ENCODE data around the gene IER2. TPM values are rescaled to one million over a fixed set of nuclear protein-coding genes. Genes with fewer than 3 reads are reported as not detected.

IER2 gene
- total RNA-seq, 1 donor from 2014 or later = 13.7 TPM

DNA sequence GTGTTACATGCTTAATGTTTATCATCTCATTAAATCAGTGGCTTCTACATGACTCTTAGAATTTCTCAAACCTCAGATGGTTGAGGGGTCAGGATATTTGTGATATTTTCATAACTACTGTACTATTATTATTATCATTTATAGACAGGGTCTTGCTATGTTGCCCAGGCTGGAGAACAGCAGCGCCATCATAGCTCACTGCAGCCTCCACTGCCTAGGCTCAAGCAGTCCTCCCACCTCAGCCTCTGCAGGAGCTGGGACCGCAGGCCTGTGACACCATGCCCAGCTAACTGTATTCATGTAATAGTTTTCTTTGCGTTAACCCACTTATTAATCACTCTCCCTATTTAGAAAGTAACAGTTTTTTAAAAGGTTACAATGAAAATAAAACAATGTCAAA lies 9.5 kb downstream of the IER2 start:
- no peaks in the 10 kb centered on the region for H3K27me3 ChIP-seq
- H3K27ac ChIP-seq = no peak overlapping the region
- H3K4me2 ChIP-seq = no peak overlapping the region
- peaks cover 7% of the 10 kb centered on the region for H4K20me1 ChIP-seq (ENCODE audit: low read depth)
- H3K9me3 Mint-ChIP-seq = no peaks in the 10 kb centered on the region
- DNase-seq (ENCODE audit: low spot score) = no peak
- H3K4me1 Mint-ChIP-seq = peaks cover 43% of the 10 kb centered on the region
- H3K4me1 ChIP-seq = peaks cover 17% of the 10 kb centered on the region
- no peak overlapping the region for H3K4me3 Mint-ChIP-seq
- TF ChIP-seq EZH2 (IDR thresholded peaks at IDR 0.05) = no peak
- no peak for TF ChIP-seq EZH2phosphoT487 (IDR thresholded peaks at IDR 0.05)
- no peak for TF ChIP-seq CTCF (IDR thresholded peaks at IDR 0.05)
- no peaks in the 10 kb centered on the region for H3K9me3 ChIP-seq (ENCODE audit: low read depth)
- no peaks in the 10 kb centered on the region for H3K36me3 Mint-ChIP-seq
- H3K4me3 ChIP-seq = no peak overlapping the region
- H2AFZ ChIP-seq (replicated peaks) = no peak overlapping the region
- H3K79me2 ChIP-seq (ENCODE audit: low read depth) = peaks cover 7% of the 10 kb centered on the region
- H3K27ac Mint-ChIP-seq = no peak overlapping the region
- H3K9ac ChIP-seq = no peak overlapping the region
- H3F3A ChIP-seq (ENCODE audit: low read depth) = peaks cover 56% of the 10 kb centered on the region
- H3K36me3 ChIP-seq = no peaks in the 10 kb centered on the region
- H3K27me3 Mint-ChIP-seq (ENCODE audit: insufficient read depth, low read depth) = peaks cover 9% of the 10 kb centered on the region

DNA sequence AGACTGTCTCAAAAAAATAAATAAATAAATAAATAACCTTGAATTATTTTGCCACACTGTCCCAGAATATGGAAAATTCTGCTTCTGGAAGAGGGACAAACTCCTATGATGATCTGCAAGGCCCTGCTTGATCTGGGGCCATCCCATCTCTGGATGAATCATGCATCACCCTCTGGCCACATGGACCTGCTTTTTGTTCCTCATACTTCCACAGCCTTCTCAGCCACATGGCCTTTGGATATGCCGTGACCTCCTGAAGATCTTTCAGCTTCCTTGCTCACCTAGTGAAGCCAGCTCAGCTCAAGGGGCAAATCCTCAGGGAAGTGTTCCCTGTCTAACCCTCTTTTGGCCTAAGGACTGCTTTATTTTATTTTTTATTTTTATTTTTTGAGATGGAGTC lies 10.3 kb downstream of the IER2 start:
- no peaks in the 10 kb centered on the region for H3K9me3 Mint-ChIP-seq
- peaks cover 44% of the 10 kb centered on the region for H3K4me1 Mint-ChIP-seq
- Histone ChIP-seq H3K4me1 (peaks cover 25% of the 10 kb centered on the region), H3K27me3 (no peaks in the 10 kb centered on the region), H3K36me3 (no peaks in the 10 kb centered on the region), H3K9me3 (ENCODE audit: low read depth) (no peaks in the 10 kb centered on the region), H2AFZ (replicated peaks) (no peak overlapping the region), H3K4me2 (no peak overlapping the region), H3K4me3 (no peak overlapping the region), H3F3A (ENCODE audit: low read depth) (peaks cover 57% of the 10 kb centered on the region), H3K79me2 (ENCODE audit: low read depth) (no peaks in the 10 kb centered on the region), H3K9ac (no peak overlapping the region), H3K27ac (no peak overlapping the region), H4K20me1 (ENCODE audit: low read depth) (no peaks in the 10 kb centered on the region)
- H3K4me3 Mint-ChIP-seq = no peak overlapping the region
- TF ChIP-seq EZH2phosphoT487 (IDR thresholded peaks at IDR 0.05) (no peak), EZH2 (IDR thresholded peaks at IDR 0.05) (no peak), CTCF (IDR thresholded peaks at IDR 0.05) (no peak)
- H3K27ac Mint-ChIP-seq = no peak overlapping the region
- H3K36me3 Mint-ChIP-seq = no peaks in the 10 kb centered on the region
- peaks cover 9% of the 10 kb centered on the region for H3K27me3 Mint-ChIP-seq (ENCODE audit: insufficient read depth, low read depth)
- no peak for DNase-seq (ENCODE audit: low spot score)

GRCh38 chr19:13162724-13163608 lies 12.8 kb downstream of the IER2 start:
- Histone ChIP-seq H2AFZ (replicated peaks) (peak overlapping the region; percentile 91), H3K27me3 (no peaks in the 10 kb centered on the region), H3K4me1 (peaks cover 24% of the 10 kb centered on the region), H3K79me2 (ENCODE audit: low read depth) (no peaks in the 10 kb centered on the region), H3K36me3 (no peaks in the 10 kb centered on the region), H3K27ac (peak overlapping the region; percentile 91), H3K9ac (no peak overlapping the region), H3K4me2 (peak overlapping the region; percentile 72), H3F3A (ENCODE audit: low read depth) (peaks cover 57% of the 10 kb centered on the region), H3K4me3 (peak overlapping the region; percentile 47), H3K9me3 (ENCODE audit: low read depth) (no peaks in the 10 kb centered on the region), H4K20me1 (ENCODE audit: low read depth) (no peaks in the 10 kb centered on the region)
- H3K27me3 Mint-ChIP-seq (ENCODE audit: insufficient read depth, low read depth) = peaks cover 11% of the 10 kb centered on the region
- DNase-seq (ENCODE audit: low spot score) = peak; percentile 97
- peaks cover 45% of the 10 kb centered on the region for H3K4me1 Mint-ChIP-seq
- TF ChIP-seq EZH2phosphoT487 (IDR thresholded peaks at IDR 0.05) (no peak), EZH2 (IDR thresholded peaks at IDR 0.05) (no peak), CTCF (IDR thresholded peaks at IDR 0.05) (no peak)
- H3K27ac Mint-ChIP-seq = peak overlapping the region; percentile 94
- H3K36me3 Mint-ChIP-seq = no peaks in the 10 kb centered on the region
- H3K9me3 Mint-ChIP-seq = no peaks in the 10 kb centered on the region
- peak overlapping the region; percentile 83 for H3K4me3 Mint-ChIP-seq
